GM18868 (cell line): ENCODE measurements around the gene CEP44.
A peak's percentile ranks its signal among the peaks of the same experiment; 100 is the strongest.

Source experiments
- ATAC-seq: cut with Tn5 transposase; IDR thresholded peaks from one replicate; pipeline ENCODE4 v1.9.1; 2021; ENCODE audit warnings: mild to moderate bottlenecking, moderate library complexity; ENCODE audit not compliant: unreplicated experiment

The CEP44 gene

GRCh38 chr4:174283507-174284471 is at the start of gene CEP44, which contains the start of gene FBXO8:
TSS of gene CEP44 (plus strand) at chr4:174283911. CDS start at chr4:174299122, 15,211 bp downstream.
TSS of gene FBXO8 (minus strand) at chr4:174283667. CDS start at chr4:174263092, 20,575 bp downstream.
- peak; percentile 65 for ATAC-seq

- ATAC-seq, result no peak
Measured at GRCh38 chr4:174236359-174236758, 47.4 kb upstream of the CEP44 start.

- no peak for ATAC-seq
Measured at GRCh38 chr4:174241162-174241561, 42.5 kb upstream of the CEP44 start.

- ATAC-seq, result peak; percentile 77
Measured at GRCh38 chr4:174244441-174244840, 39.3 kb upstream of the CEP44 start.

- ATAC-seq, result no peak
Measured at GRCh38 chr4:174245714-174246113, 38.0 kb upstream of the CEP44 start.

- no peak for ATAC-seq
Measured at GRCh38 chr4:174248407-174248806, 35.3 kb upstream of the CEP44 start.

DNA sequence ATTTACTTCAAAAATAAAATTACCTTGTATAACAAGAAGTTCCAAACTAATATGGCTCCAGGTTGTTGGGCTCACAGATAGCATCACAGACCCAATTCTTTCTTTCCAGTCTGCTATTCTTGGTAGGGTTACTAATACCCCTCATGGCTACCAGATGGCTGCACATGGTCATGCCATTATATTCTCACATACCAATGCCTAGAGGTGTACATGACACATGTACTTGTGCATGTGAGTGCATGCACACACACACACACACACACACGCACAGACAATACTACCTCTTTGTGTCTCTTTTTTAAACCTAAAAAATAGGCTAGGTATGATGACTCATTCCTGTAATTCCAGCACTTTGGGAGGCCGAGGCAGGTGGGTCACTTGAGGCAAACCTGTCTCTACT is 31.3 kb upstream of the CEP44 start:
- ATAC-seq, result no peak

GRCh38 chr4:174254613-174255012 is 29.1 kb upstream of the CEP44 start:
- ATAC-seq, result no peak

- ATAC-seq, result no peak
Measured at GRCh38 chr4:174255374-174255773, 28.3 kb upstream of the CEP44 start.

- no peak for ATAC-seq
Measured at GRCh38 chr4:174255786-174256185, 27.9 kb upstream of the CEP44 start.

DNA sequence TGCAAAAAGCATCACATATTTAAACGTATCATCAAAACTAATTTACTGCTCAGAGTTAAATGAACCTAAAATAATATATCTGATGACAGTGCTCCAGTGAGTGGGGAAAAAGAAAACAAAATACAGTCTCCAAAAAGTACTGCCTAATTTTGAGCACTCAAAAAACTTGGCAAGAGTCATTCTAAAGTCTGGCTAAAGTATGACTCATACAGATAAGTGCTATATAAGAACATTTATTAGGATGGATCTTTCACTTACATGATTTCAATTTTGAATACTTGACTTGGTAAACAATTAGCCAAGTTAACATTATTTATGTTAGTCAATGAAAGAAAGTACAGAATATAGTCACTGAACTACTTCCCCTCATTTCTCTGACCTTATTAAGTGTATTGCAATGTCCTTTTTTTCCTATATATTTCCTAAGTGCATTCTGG is 27.4 kb upstream of the CEP44 start:
- ATAC-seq, result no peak

DNA sequence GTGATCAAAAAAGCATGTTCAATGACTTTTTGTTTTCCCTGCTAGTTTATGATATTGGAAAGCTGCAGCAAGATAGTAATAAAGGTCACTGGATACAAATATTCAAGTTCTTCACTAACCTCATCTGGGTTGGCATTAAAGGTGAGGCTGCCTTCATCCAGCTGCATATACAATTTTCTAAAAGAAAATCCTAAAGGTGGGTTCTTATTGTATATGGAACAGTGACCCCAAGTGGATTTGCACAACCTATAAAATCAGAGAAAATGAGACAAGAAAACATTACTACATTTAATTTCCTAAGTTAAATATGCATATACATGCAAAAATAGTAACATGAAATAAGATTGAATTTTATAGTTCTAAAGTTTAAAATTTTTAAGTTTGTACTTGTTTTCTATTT is 24.1 kb upstream of the CEP44 start:
- ATAC-seq, result no peak

- no peak for ATAC-seq
Measured at GRCh38 chr4:174260099-174260498, 23.6 kb upstream of the CEP44 start.

DNA sequence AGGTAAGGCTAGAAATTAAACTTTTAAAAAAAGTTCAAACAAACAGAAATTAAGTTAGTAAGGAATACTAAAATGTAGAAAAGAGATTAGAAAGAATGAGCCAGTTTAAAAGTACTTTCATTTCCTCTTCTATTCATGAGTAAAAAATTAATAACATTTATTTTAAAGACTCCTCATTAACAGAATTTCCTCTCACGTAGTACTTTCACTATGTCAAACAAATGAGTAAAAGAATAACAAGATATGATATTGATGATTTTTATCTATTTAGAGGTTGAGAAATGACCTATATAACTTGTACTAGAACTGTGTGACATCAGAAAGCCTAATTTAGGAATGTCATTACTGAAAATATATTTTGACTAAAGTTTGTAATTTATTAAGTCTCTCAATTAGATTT is 22.3 kb upstream of the CEP44 start:
- ATAC-seq, result peak; percentile 42

DNA sequence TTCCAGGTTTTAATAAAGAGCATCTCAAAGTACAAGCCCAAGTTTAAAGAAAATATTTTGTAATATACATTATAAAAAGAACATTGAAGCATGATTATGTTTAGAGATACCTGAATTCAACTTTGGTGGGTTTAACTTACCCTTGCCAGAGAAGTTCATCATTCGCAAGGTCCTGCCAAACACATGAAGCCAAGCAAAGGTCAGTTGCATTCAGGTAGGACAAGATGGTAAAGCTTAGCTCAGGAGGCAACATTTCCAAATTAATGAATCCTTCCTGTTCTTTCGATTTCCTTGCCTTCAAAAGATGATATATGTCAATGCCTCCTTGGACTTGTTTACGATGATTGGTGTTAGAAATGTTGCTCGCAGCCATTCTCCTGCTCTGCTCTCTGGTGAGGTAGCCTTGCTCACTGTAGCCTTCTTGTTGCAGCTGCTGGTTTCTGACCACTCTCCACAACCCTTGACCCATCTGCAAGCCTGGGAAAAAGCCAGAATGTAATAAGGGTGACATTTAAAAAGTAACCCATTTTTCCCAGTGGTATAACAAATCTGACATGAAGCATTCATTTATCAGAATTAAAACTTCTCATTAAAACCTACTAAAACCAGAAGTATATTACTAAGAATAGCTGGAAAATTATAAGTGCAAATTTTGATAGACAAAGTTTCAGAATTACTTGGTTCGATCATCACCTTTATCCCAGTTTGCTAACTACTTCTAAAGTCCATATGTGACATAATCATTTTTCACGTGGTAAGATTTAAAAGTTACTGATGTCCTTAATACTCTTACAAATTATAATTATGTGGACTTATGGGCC is 20.9 kb upstream of the CEP44 start:
- ATAC-seq, result no peak

DNA sequence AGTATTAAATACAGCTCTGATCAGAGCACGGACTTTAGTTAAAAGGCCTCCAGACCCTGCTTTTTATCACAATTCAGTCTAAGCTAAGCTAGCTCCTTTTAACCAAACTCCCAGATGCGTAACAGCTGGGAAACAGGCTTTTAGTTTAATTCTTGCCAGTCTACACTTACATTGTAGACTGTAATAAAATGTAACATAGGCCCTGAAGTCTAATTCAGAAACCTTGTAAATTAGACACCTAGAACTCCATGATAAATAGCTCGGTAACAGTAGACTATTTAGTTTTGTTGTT is 20.3 kb upstream of the CEP44 start:
- no peak for ATAC-seq

GRCh38 chr4:174265916-174266315 is 17.8 kb upstream of the CEP44 start:
- ATAC-seq, result no peak

- no peak for ATAC-seq
Measured at GRCh38 chr4:174266416-174266815, 17.3 kb upstream of the CEP44 start.

- no peak for ATAC-seq
Measured at GRCh38 chr4:174273930-174274329, 9.8 kb upstream of the CEP44 start.

- no peak for ATAC-seq
Measured at GRCh38 chr4:174274436-174274835, 9.3 kb upstream of the CEP44 start.

- no peak for ATAC-seq
Measured at GRCh38 chr4:174275101-174275500, 8.6 kb upstream of the CEP44 start.

DNA sequence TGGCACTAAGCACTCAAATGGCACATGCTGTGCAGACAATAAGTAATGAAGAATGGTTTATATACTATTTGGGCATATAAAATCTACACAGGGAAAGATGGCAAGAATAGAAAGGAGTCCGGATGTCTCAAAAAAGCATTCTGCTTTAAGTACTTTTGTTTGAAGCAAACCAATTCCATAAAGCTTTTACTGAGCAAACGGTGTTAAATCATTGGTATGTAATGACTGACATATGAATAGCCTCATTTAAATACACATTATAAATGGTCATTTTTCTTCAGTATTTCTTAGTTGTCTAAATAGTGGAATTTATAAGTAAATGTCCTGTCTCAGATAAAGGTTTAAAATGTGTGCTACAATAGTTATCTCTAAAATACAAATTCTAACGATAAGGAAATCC is 6.3 kb upstream of the CEP44 start:
- ATAC-seq, result no peak
